Liver (tissue), 9 donors: ENCODE data around the gene CLDN1. TPM values are rescaled to one million over a fixed set of nuclear protein-coding genes. Genes with fewer than 3 reads are reported as not detected.

Experiments
- DNase-seq: peaks from one replicate; pipeline ENCODE4 v3.0.0-alpha.2; 2017; ENCODE audit warnings: low spot score
- H3K27ac ChIP-seq, 2 donors: one replicate each; pipeline ENCODE4 v1.7.0; 2013; ENCODE audit warnings: inconsistent platforms in 2 of 2, low read length in 2 of 2, control low read depth in 1 of 2, low read depth in 1 of 2, mild to moderate bottlenecking in 1 of 2
- H3K27me3 ChIP-seq, 4 donors: one replicate each; pipeline versions ENCODE4 v1.6.1 to v1.7.0; 2013; ENCODE audit warnings: low read length in 3 of 4, inconsistent platforms in 1 of 4, mild to moderate bottlenecking in 1 of 4, moderate library complexity in 1 of 4; ENCODE audit not compliant: control insufficient read depth in 4 of 4, insufficient read depth in 4 of 4
- H3K36me3 ChIP-seq, 4 donors: one replicate each; pipeline versions ENCODE4 v1.6.1 to v1.7.0; 2013; ENCODE audit warnings: low read length in 3 of 4, mild to moderate bottlenecking in 3 of 4, low read depth in 1 of 4, moderate library complexity in 1 of 4; ENCODE audit not compliant: control insufficient read depth in 4 of 4, insufficient read depth in 3 of 4
- H3K4me1 ChIP-seq, 4 donors: one replicate each; pipeline versions ENCODE4 v1.6.1 to v1.7.0; 2013; ENCODE audit warnings: low read length in 3 of 4, mild to moderate bottlenecking in 3 of 4, moderate library complexity in 1 of 4; ENCODE audit not compliant: control insufficient read depth in 4 of 4, insufficient read depth in 4 of 4
- H3K4me3 ChIP-seq, 3 donors: one replicate each; pipeline versions ENCODE4 v1.6.1 to v1.7.0; 2013; ENCODE audit warnings: low read length in 3 of 3, control low read depth in 1 of 3, low read depth in 1 of 3, mild to moderate bottlenecking in 1 of 3
- H3K9ac ChIP-seq, 2 donors: one replicate each; pipeline ENCODE4 v1.7.0; 2013; ENCODE audit warnings: low read length in 2 of 2, mild to moderate bottlenecking in 2 of 2, moderate library complexity in 2 of 2, control low read depth in 1 of 2, low read depth in 1 of 2
- H3K9me3 ChIP-seq, 4 donors: one replicate each; pipeline versions ENCODE4 v1.6.1 to v1.7.0; 2013; ENCODE audit warnings: low read length in 3 of 4; ENCODE audit not compliant: control insufficient read depth in 4 of 4
- ATF3 ChIP-seq: IDR thresholded peaks from 2 replicates; pipeline ENCODE4 v1.6.1; 2016; ENCODE audit warnings: antibody characterized with exemption
- CTCF ChIP-seq: fragments of 150-350 bp; IDR thresholded peaks from 2 replicates; pipeline ENCODE4 v1.5.1; 2017; ENCODE audit warnings: improper control_type of control experiment, low read depth, low read length; ENCODE audit not compliant: missing input control
- EGR1 ChIP-seq, 2 donors: IDR thresholded peaks; 2 replicates each; pipeline ENCODE4 v1.6.1; 2016 to 2018; ENCODE audit warnings: antibody characterized with exemption in 2 of 2, low read depth in 2 of 2
- FOXA1 ChIP-seq: IDR thresholded peaks from 2 replicates; pipeline ENCODE4 v1.6.1; 2016; ENCODE audit warnings: antibody characterized with exemption
- GABPA ChIP-seq, 2 donors: IDR thresholded peaks in 1 of 2; conservative IDR thresholded peaks in 1 of 2; 2 replicates each; pipeline ENCODE4 v1.6.1; 2016; ENCODE audit warnings: antibody characterized with exemption in 2 of 2, mild to moderate bottlenecking in 1 of 2, moderate library complexity in 1 of 2
- HNF4A ChIP-seq, 2 donors: conservative IDR thresholded peaks; 2 replicates each; pipeline ENCODE4 v1.6.1; 2016; ENCODE audit warnings: antibody characterized with exemption in 2 of 2, mild to moderate bottlenecking in 2 of 2
- JUND ChIP-seq, 2 donors: IDR thresholded peaks; 2 replicates each; pipeline ENCODE4 v1.6.1; 2016; ENCODE audit warnings: antibody characterized with exemption in 2 of 2
- MAX ChIP-seq: IDR thresholded peaks from 2 replicates; pipeline ENCODE4 v1.6.1; 2016; ENCODE audit warnings: antibody characterized with exemption
- REST ChIP-seq: IDR thresholded peaks from 2 replicates; pipeline ENCODE4 v1.6.1; 2016; ENCODE audit warnings: antibody characterized with exemption, mild to moderate bottlenecking
- RXRA ChIP-seq, 2 donors: IDR thresholded peaks; 2 replicates each; pipeline ENCODE4 v1.6.1; 2017 to 2018; ENCODE audit warnings: antibody characterized with exemption in 2 of 2, mild to moderate bottlenecking in 1 of 2
- TAF1 ChIP-seq: conservative IDR thresholded peaks from 2 replicates; pipeline ENCODE4 v1.6.1; 2016; ENCODE audit warnings: antibody characterized with exemption, mild to moderate bottlenecking
- YY1 ChIP-seq: IDR thresholded peaks from 2 replicates; pipeline ENCODE4 v1.6.1; 2016; ENCODE audit warnings: antibody characterized with exemption, mild to moderate bottlenecking
- ZBTB33 ChIP-seq: IDR thresholded peaks from 2 replicates; pipeline ENCODE4 v1.6.1; 2016; ENCODE audit warnings: antibody characterized with exemption
- WGBS: extraction: QIAGEN DNeasy Blood & Tissue Kit; methylation state at CpG from one replicate; pipeline ENCODE4 v1.1.7; 2013; 5-methylcytosine and 5-hydroxymethylcytosine counted together
- polyA plus RNA-seq, 2 donors: library from polyadenylated mRNA; stranded (reverse) in 1 of 2; unstranded in 1 of 2; fragments of 200-250 nt in 1 of 2; fragments of >200 nt in 1 of 2; fragmentation: Nextera tagmentation in 1 of 2; extraction: Ambion mirVana in 1 of 2; gene quantifications; one replicate each; pipeline versions ENCODE4 v1.2.1 to v1.2.3, GENCODE V29; 2013 to 2015
- total RNA-seq, 2 donors: library from RNA; depleted of rRNA; stranded (reverse); fragments of >200 nt; gene quantifications; one replicate each; pipeline ENCODE4 v1.2.3, GENCODE V29; 2014
- donor health status: healthy.
- donor health status: healthy.
- donor health status: healthy.
- donor health status: healthy.
- donor health status: healthy.

Gene CLDN1
- total and polyA plus RNA-seq, 4 donors = 57.8 to 92.0 (median 87.3) TPM

GRCh38 chr3:190368881-190369280 is 46.6 kb upstream of the CLDN1 start:
- TF ChIP-seq REST (no peak), ATF3 (no peak), FOXA1 (no peak), JUND (IDR thresholded peaks at IDR 0.05) (no peak), TAF1 (no peak), MAX (no peak), EGR1 (IDR thresholded peaks at IDR 0.05; ENCODE audit: low read depth in 2 of 2) (no peak), CTCF (no peak), HNF4A (conservative IDR thresholded peaks at IDR 0.05) (no peak), GABPA (IDR thresholded peaks at IDR 0.05 in 1 of 2, conservative IDR thresholded peaks at IDR 0.05 in 1 of 2) (no peak), RXRA (IDR thresholded peaks at IDR 0.05) (no peak)
- Histone ChIP-seq H3K27me3 (no peaks in the 10 kb centered on the region), H3K4me1 (no peaks in the 10 kb centered on the region), H3K9me3 (no peaks in the 10 kb centered on the region), H3K4me3 (no peak overlapping the region), H3K9ac (no peak overlapping the region), H3K27ac (no peak overlapping the region), H3K36me3 (no peaks in the 10 kb centered on the region)
- DNase-seq = no peak

- no peak for DNase-seq
- Histone ChIP-seq H3K36me3 (no peaks in the 10 kb centered on the region), H3K27ac (no peak overlapping the region)
Measured at GRCh38 chr3:190366133-190366532, 43.9 kb upstream of the CLDN1 start.

GRCh38 chr3:190362258-190362657 is 40.0 kb upstream of the CLDN1 start:
- Histone ChIP-seq H3K27ac (no peak overlapping the region), H3K4me3 (no peak overlapping the region), H3K9ac (no peak overlapping the region), H3K9me3 (no peaks in the 10 kb centered on the region), H3K27me3 (no peaks in the 10 kb centered on the region), H3K4me1 (no peaks in the 10 kb centered on the region), H3K36me3 (no peaks in the 10 kb centered on the region)
- 90% methylated on average over 9 of the region's 9 CpGs for WGBS
- DNase-seq = no peak
- no peak for TF ChIP-seq ZBTB33
- no peak for TF ChIP-seq RXRA (IDR thresholded peaks at IDR 0.05)
- no peak for TF ChIP-seq REST
- TF ChIP-seq ATF3 = no peak
- no peak for TF ChIP-seq CTCF

More at GRCh38 chr3:190366133-190366532, 43.9 kb upstream of the CLDN1 start:
- H3K4me1 ChIP-seq = no peaks in the 10 kb centered on the region
- H3K4me3 ChIP-seq = no peak overlapping the region
- no peak for TF ChIP-seq YY1
- no peak overlapping the region for H3K9ac ChIP-seq
- no peaks in the 10 kb centered on the region for H3K27me3 ChIP-seq
- no peaks in the 10 kb centered on the region for H3K9me3 ChIP-seq
- 50% methylated on average over 2 of the region's 2 CpGs for WGBS
